CD4-positive, alpha-beta T cell treated with Interleukin-12 subunit alpha and Interleukin-12 subunit beta, for 1 hour (primary cell): ENCODE measurements around the gene RNF207.
A peak's percentile ranks its signal among the peaks of the same experiment; 100 is the strongest.

Experiments used
- DNase-seq: peaks from one replicate; pipeline ENCODE4 v3.0.0-alpha.2; 2020

The RNF207 gene

GRCh38 chr1:6205849-6206519 is at the start of gene RNF207:
RNF207 (plus strand) TSS chr1:6206119; CDS start chr1:6206536, 417 bp downstream.
- peak; percentile 70 for DNase-seq

DNA sequence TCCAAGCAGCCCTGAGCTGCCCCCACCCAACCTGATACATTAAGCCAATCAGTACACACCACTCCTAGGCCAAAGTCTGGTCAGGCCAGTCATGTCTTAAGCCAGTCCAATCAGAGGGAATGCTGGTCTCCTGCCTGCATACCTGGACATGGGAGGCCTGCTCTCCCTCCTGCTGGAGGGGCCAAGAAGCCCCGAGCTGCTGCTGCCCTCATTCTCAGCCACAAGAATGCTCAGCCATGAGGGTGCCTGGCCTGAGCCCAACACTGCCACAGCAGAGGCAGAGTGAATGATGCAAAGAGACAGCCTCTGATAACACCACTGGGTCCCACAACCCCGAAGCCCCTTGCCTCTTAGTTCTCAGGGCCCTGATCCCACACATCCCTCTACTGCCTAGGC is 48.8 kb upstream of the RNF207 start:
- no peak for DNase-seq

- DNase-seq: no peak
Measured at GRCh38 chr1:6157528-6158174, 48.3 kb upstream of the RNF207 start.

DNA sequence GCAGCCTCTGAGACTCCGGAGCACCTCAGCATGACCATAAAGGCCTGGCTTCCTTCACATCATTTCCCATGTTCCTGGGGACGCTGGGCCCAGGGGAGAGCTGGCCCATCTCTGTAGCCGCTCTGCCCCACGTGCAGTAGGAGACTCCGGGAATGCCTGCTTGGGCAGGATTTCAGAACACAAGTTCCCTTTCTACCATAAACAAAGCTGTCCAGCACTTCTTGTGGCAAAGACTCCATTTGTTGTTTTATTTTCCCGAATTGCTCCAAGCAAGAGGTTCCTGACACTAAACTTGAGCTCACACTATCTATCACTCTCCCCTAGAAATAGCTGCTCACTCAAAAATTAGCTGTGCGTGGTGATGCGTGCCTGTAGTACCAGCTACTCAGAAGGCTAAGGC is 47.7 kb upstream of the RNF207 start:
- DNase-seq: no peak

GRCh38 chr1:6162341-6162740 is 43.6 kb upstream of the RNF207 start:
- DNase-seq: no peak

- DNase-seq: no peak
Measured at GRCh38 chr1:6162773-6163172, 43.1 kb upstream of the RNF207 start.

- DNase-seq: no peak
Measured at GRCh38 chr1:6163191-6163972, 42.5 kb upstream of the RNF207 start.

GRCh38 chr1:6163973-6164617 is 41.8 kb upstream of the RNF207 start:
- no peak for DNase-seq

- no peak for DNase-seq
Measured at GRCh38 chr1:6165027-6165426, 40.9 kb upstream of the RNF207 start.

DNA sequence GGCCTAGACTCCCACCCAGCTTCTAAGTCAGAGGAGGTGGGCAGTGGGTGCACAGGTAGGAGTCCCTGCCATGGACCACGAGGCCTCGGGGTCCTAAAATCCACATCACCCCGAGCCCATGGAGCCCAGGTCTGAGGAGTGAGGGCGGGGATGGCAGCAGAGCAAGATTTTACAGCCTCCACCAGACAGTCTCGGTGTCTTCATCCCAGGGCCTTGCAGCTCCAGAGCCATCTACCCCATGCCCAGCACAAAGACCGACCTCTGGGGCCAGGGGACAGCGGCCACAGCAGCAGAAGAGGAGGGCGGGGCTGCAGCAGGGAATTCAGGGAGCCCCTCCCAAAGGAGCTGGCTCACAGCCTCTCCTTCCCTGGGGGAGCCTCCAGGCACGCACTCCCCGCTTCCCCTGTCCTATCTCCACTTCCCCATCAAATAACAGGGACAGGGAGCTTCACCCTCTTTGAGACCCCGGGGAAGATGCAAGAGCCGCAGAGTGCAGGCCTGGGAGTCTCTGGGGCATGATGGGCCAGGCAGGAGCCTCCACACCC is 40.4 kb upstream of the RNF207 start:
- DNase-seq: no peak

DNA sequence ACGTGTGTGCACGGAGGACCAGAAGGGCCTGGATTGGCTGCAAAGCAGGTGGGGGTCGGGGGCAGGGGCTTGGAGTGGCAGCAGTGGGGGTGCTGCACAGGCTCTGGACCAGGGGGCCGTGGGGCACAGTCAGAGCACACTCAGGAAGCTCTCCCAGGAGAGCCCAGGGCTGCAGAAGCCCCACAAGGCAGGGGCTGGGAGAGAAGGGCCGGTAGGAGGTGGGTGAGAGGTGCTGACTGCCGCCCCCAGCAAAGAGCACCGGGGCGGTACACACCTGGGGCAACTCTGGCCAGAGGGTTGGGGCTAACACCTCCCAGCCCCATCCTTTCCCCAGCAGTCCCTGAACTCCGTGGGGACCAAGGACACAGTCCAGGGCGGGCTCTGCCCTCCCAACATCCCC is 39.7 kb upstream of the RNF207 start:
- no peak for DNase-seq

- DNase-seq: no peak
Measured at GRCh38 chr1:6166655-6167390, 39.1 kb upstream of the RNF207 start.

DNA sequence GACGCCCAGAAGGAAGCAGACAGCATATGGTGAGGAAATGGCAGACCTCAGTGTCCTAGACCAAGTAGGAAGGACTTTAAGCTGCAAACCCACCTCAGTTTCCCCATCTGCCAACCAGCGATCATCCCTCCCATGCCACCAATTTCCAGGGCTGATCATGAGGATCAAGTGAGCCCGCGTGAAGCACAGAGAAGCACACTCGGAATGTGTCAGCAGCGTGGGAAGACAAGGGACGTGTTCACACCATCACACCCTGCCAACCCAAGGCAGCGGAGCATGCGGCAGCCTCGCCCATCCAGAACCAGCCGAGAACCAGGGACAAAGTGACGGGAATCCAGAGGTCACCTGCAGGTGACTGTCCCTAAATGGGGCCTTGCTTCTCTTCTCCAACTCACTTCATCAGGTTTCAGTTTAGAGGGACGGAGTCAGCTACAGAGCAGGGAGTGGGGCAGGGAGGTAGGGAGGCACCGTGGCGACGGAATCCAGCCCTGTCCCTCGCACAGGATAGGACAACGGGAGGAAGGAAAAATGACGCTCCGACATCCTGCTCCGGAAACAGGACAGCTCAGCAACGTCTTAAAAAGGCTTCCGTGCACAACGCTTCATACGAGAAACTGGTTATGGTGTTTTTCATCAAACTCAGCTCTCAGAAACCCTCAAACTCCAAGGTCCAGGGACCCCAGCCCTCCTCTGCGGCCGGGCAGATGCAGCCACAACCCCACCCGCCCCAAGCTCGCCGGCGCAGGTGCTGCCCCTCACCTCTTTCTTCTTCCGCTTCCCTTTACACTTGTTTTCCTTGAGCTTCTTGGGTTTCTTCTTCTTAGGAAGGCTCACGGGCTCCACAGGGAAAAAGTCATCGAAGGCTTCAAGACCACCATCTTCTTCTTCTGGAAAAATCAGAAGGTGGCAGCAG is 38.3 kb upstream of the RNF207 start:
- no peak for DNase-seq

GRCh38 chr1:6168947-6169586 is 36.9 kb upstream of the RNF207 start:
- no peak for DNase-seq

DNA sequence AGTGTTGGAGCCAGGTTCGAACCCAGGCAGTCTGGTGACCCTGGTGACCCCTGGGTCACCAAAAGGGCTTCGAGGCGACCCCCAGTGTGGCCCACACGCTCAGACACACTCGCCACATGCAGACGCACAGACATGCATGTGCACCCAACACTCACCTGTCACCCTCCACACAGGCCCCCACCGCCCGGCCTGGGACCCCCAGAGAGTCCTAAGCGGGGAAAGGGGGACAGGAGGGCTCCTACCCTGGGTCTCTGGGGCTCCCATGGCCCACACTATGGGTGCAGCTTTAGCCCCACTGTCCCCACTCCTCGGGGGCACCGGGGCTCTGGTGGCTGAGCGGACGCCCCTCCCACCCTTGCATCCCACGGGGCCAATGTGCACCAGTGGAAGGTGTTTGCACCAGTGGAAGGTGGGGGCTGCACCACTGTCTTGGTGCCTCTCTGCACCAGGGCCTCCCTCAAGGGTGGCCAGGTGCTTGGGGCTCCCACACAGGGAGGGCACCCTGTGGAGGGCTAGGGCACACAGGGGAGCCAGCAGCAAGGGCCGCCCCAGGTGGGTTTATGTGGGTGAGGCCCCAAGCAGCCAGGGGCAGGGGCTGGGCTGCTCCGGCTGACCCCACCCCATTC is 35.7 kb upstream of the RNF207 start:
- no peak for DNase-seq

- DNase-seq: no peak
Measured at GRCh38 chr1:6170742-6171201, 35.1 kb upstream of the RNF207 start.

- no peak for DNase-seq
Measured at GRCh38 chr1:6171548-6172124, 34.3 kb upstream of the RNF207 start.

- no peak for DNase-seq
Measured at GRCh38 chr1:6172549-6172948, 33.4 kb upstream of the RNF207 start.

GRCh38 chr1:6174621-6175410 is 31.1 kb upstream of the RNF207 start:
- no peak for DNase-seq
